ENCODE measurements around the gene CFAP52. TPM values are rescaled to one million over a fixed set of nuclear protein-coding genes. Genes with fewer than 3 reads are reported as not detected.
A peak's percentile ranks its signal among the peaks of the same experiment; 100 is the strongest.
"Not testable (repeated sequence)": the region's sequence is repeated elsewhere in the genome, so short reads cannot be mapped to it uniquely, and the experiment has no call there.

CFAP52 gene
- total RNA-seq, 1 experiment from 2014 or later = not detected

DNA sequence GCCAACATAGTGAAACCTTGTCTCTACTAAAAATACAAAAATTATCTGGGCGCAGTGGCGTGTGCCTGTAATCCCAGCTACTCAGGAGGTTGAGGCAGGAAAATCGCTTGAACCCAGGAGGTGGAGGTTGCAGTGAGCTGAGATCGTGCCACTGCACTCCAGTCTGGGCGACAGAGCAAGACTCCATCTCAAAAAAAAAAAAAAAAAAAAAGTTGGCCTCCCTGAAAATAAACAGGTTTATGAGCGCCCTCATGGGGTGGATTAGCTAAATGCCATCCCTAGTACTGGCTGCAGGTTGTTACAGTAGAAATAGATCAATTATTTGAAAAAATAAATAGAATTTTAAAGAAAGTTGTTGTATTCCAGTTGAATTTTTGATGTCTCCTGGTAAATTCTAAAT, 21.7 kb upstream of the CFAP52 start:
- not testable (repeated sequence) for H3K4me1 Mint-ChIP-seq; H3K9me3 Mint-ChIP-seq; H3K4me3 Mint-ChIP-seq; H3K36me3 Mint-ChIP-seq; H3K27ac Mint-ChIP-seq; H3K27me3 Mint-ChIP-seq (ENCODE audit: low read depth)
- ChIA-PET CTCF (interaction anchor here (0.5 to 1.8 kb wide), 17 partner anchors 11 to 666 kb away, joined by 3 to 7 read pairs (median 3); partner anchors contain the start of gene CFAP52), POLR2A (interaction anchor here (0.6 kb wide), 1 partner anchor 93 kb away, joined by 3 read pairs; no protein-coding TSS in a partner anchor)
- ATAC-seq (peak; percentile 63), DNase-seq (ENCODE audit: low spot score) (peak; percentile 73)
- TF ChIP-seq ZNF121 (CRISPR knock-in tag; IDR thresholded peaks at IDR 0.05) = peak; percentile 85
- TF ChIP-seq, protein P1, sequence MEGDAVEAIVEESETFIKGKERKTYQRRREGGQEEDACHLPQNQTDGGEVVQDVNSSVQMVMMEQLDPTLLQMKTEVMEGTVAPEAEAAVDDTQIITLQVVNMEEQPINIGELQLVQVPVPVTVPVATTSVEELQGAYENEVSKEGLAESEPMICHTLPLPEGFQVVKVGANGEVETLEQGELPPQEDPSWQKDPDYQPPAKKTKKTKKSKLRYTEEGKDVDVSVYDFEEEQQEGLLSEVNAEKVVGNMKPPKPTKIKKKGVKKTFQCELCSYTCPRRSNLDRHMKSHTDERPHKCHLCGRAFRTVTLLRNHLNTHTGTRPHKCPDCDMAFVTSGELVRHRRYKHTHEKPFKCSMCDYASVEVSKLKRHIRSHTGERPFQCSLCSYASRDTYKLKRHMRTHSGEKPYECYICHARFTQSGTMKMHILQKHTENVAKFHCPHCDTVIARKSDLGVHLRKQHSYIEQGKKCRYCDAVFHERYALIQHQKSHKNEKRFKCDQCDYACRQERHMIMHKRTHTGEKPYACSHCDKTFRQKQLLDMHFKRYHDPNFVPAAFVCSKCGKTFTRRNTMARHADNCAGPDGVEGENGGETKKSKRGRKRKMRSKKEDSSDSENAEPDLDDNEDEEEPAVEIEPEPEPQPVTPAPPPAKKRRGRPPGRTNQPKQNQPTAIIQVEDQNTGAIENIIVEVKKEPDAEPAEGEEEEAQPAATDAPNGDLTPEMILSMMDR (IDR thresholded peaks at IDR 0.05) = 0 out of 2 replicates have a peak, but pooled peaks have one; percentile 20

GRCh38 chr17:9557161-9557755, 19.2 kb upstream of the CFAP52 start:
- no peak for DNase-seq (ENCODE audit: low spot score)
- TF ChIP-seq, protein P2, sequence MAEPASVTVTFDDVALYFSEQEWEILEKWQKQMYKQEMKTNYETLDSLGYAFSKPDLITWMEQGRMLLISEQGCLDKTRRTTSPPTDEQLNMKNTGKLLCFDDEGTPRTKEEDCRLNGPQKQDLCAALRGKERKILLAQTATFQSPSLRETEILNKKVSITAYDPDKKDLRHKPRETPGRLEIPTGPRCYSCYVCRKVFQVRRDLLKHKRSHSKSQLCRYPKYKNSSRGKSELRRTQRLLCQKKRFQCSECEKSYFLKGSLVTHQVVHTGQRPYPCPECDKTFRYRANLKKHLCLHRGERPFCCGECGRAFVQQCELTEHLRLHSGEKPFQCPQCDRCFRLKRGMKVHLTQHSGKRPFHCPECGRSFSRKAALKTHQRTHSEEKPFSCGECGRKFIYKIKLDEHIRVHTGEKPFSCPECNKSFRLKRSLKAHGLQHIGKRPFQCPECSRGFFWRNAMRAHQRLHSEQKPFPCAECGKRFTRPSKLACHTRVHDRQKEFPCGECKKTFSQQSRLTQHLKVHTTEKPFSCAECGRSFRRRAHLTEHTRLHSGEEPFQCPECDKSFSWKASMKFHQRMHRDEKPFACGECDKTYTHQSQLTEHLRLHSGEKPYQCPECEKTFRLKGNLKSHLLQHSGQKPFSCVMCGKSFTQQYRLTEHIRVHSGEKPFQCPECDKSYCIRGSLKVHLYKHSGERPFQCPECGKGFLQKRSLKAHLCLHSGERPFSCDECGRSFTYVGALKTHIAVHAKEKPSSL (CRISPR knock-in tag; conservative IDR thresholded peaks at IDR 0.05) = no peak
- TF ChIP-seq ATF3 (CRISPR knock-in tag; conservative IDR thresholded peaks at IDR 0.05) = no peak
- no peak for TF ChIP-seq TCF7 (CRISPR knock-in tag; IDR thresholded peaks at IDR 0.05; ENCODE audit: low read depth)
- no peak for TF ChIP-seq ZNF671 (CRISPR knock-in tag; IDR thresholded peaks at IDR 0.05)
- no peaks in the 10 kb centered on the region for H3K4me1 Mint-ChIP-seq
- H3K9me3 Mint-ChIP-seq = 0 out of 2 replicates have a peak, but pooled peaks cover 1% of the 10 kb centered on the region
- ATAC-seq = no peak
- H3K4me3 Mint-ChIP-seq = no peak overlapping the region
- H3K36me3 Mint-ChIP-seq = no peaks in the 10 kb centered on the region; the same call in 1 of the 2 replicates
- ChIA-PET POLR2A (no interaction called here), CTCF (interaction anchor here (0.9 kb wide), 1 partner anchor 171 kb away, joined by 3 read pairs; no protein-coding TSS in a partner anchor)
- no peak overlapping the region for H3K27ac Mint-ChIP-seq
- no peaks in the 10 kb centered on the region for H3K27me3 Mint-ChIP-seq (ENCODE audit: low read depth)

DNA sequence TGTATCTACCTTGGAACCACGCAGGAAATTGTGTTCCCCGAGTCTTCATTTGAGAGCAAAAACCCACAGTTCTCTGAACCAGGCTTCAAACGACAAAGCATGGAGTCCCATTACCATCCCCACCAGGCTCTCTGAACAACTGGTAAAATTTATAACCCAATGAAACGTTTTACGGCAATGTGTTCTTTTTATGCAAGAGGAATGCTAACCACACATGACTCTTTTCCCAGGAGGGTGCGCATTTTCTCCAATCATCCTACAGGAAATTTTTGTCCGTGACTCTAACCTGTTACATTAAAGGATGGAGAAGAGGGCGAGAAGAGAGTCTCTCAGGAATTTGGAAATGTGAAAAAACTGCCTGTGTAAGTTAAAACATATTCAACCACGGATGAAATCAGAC, 18.6 kb upstream of the CFAP52 start:
- ATAC-seq = no peak
- Mint-ChIP-seq H3K27ac (no peak overlapping the region), H3K4me1 (no peaks in the 10 kb centered on the region), H3K4me3 (no peak overlapping the region), H3K9me3 (0 out of 2 replicates have a peak, but pooled peaks cover 6% of the 10 kb centered on the region), H3K27me3 (ENCODE audit: low read depth) (no peaks in the 10 kb centered on the region), H3K36me3 (no peaks in the 10 kb centered on the region; the same call in 1 of the 2 replicates)
- POLR2A ChIA-PET = no interaction called here
- no peak for DNase-seq (ENCODE audit: low spot score)
- CTCF ChIA-PET = interaction anchor here (0.7 to 0.9 kb wide), 2 partner anchors 114 to 171 kb away, joined by 3 read pairs; no protein-coding TSS in a partner anchor
- TF ChIP-seq HMGXB4 (CRISPR knock-in tag; IDR thresholded peaks at IDR 0.05) (no peak), SP1 (CRISPR knock-in tag; conservative IDR thresholded peaks at IDR 0.05) (no peak), FOXJ3 (CRISPR knock-in tag; IDR thresholded peaks at IDR 0.05; ENCODE audit: borderline replicate concordance) (no peak), ZNF512 (CRISPR knock-in tag; IDR thresholded peaks at IDR 0.05; ENCODE audit: borderline replicate concordance) (no peak), IRF2 (CRISPR knock-in tag; IDR thresholded peaks at IDR 0.05; ENCODE audit: borderline replicate concordance, low read depth) (no peak), E2F4 (CRISPR knock-in tag; IDR thresholded peaks at IDR 0.05; ENCODE audit: borderline replicate concordance, low read depth) (no peak), ZNF232 (CRISPR knock-in tag; IDR thresholded peaks at IDR 0.05) (no peak), ESRRA (CRISPR knock-in tag; IDR thresholded peaks at IDR 0.05; ENCODE audit: borderline replicate concordance) (no peak), STAT6 (CRISPR knock-in tag; conservative IDR thresholded peaks at IDR 0.05; ENCODE audit: low read depth) (no peak), PRRX2 (CRISPR knock-in tag; IDR thresholded peaks at IDR 0.05) (no peak), RORB (CRISPR knock-in tag; IDR thresholded peaks at IDR 0.05) (no peak), KAT7 (CRISPR knock-in tag; IDR thresholded peaks at IDR 0.05; ENCODE audit: borderline replicate concordance) (no peak), ZMAT4 (CRISPR knock-in tag; IDR thresholded peaks at IDR 0.05) (no peak)

Data from WTC11 (cell line).